LNCAP (cell line): Measurements from ENCODE around the gene NCOA3.

Source experiments
- CTCF ChIP-seq: fragments of 450-650 bp; IDR thresholded peaks from 2 replicates; pipeline ENCODE4 v1.5.1; 2017; ENCODE audit warnings: mild to moderate bottlenecking

The NCOA3 gene

GRCh38 chr20:47588158-47588557 lies 86.5 kb downstream of the NCOA3 start:
- TF ChIP-seq CTCF, result no peak

DNA sequence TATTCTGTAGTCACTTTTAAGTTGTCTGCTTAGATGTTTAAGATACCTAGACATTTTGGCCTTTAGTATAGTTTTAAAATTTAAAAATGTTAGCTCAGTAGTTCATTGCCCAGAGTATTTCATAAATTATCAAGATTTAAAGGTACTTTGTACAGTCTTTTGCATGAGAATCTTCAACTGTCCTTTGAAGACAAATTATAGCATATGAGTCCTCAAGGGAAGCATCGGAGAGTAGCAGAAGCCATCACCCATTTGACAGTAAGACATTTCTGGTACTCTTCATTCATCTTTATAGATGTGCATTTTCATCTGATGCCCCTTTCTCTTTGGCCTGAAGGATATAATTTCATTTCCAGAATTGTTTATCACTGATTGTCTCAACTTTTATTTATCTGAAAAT lies 89.5 kb downstream of the NCOA3 start:
- TF ChIP-seq CTCF, result no peak

- TF ChIP-seq CTCF, result no peak
These were observed 92.5 kb downstream of the NCOA3 start for GRCh38 chr20:47594157-47594556.

DNA sequence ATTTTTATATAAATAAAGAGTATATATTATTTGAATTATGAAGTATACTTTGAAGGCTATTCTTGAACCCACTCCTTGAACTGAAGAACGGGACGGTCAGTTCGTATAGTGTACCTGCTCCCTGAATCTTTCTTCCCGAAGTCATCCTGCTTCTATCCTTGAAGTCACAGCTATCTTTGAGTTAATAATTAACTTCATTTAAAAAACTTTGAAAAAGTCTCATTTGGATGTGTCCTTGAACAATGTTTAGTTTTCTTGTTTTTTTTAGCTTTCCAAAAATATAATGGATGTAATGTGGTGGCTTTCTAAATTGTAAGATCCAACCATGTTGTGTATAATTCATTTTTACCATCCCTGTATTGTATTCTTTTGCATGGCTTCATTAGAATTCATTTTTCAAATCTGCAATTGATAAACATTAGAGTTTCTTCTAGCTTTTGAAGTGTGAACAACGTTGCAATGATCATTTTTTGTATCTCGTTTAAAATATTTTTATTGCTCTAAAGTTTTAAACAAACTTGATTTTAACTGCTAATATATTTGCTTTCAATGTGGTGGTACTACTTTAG lies 94.4 kb downstream of the NCOA3 start:
- no peak for TF ChIP-seq CTCF

DNA sequence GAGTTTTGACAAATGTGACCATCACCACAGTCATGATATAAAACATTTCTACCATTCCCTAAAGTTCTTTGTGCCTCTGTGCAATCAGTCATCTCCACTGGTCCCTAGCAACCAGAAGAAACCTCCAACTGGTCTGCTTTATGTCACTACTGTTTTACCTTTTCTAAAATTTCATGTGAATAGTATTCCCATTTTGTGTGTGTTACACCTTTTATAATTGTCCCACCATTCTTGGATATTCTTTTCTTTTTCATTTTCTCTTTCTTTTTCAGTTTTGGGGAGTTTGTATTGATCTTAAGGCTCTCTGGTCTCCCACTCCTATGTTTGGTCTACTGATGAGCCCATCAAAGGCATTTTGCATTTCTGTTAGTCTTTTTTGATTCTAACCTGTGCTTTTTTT lies 95.4 kb downstream of the NCOA3 start:
- no peak for TF ChIP-seq CTCF

DNA sequence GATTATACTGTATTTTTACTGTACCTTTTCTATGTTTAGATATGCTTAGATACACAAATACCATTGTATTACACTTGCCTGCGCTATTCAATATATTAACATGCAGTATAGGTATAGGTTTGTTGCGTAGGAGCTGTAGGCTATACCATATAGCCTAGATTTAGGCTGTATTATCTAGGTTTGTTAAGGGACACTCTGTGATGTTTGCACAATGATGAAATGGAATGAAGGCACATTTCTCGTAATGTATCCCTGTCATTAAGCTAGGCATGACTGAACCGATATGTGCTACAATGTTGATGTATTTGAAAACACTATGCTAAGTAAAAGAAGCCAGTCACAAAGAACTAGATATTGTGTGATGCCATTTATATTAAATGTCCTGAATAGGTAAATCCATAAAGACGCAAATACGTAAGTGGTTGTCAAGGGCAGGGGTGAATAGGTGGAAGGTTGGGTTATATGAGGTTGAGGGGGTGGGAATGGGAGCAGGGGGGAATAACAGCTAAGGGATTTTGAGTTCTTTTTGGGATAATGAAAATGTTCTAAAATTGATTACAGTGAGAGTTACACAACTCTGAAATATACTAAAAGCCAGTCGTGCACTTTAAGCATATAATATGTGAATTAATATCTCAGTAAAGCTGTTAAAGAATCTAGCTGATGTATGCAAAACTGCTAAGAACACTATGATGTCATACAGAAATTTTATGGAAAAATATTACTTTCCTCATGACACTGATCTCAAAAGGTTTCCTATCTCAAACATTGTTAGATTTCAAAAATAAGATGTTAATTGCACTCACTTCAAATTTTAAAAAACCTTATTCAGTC lies 97.4 kb downstream of the NCOA3 start:
- no peak for TF ChIP-seq CTCF

- no peak for TF ChIP-seq CTCF
These were observed 99.4 kb downstream of the NCOA3 start for GRCh38 chr20:47600967-47601547.
